GM12864 (cell line): ENCODE results near the gene CDH4.

Source experiments
- DNase-seq: peaks from one replicate; pipeline ENCODE4 v3.0.0-alpha.2; 2011; ENCODE audit warnings: low read depth
- H3K4me3 ChIP-seq: 2 replicates; pipeline ENCODE4 v1.5.1; 2011; ENCODE audit warnings: mild to moderate bottlenecking, low read depth, low read length, control low read depth
- TF ChIP-seq, protein P1 (sequence below): IDR thresholded peaks from 2 replicates; pipeline ENCODE4 v1.5.1; 2011; ENCODE audit warnings: low read depth, mild to moderate bottlenecking, moderate library complexity, low read length, control low read depth, inconsistent platforms; ENCODE audit errors: missing control alignments

CDH4 gene

DNA sequence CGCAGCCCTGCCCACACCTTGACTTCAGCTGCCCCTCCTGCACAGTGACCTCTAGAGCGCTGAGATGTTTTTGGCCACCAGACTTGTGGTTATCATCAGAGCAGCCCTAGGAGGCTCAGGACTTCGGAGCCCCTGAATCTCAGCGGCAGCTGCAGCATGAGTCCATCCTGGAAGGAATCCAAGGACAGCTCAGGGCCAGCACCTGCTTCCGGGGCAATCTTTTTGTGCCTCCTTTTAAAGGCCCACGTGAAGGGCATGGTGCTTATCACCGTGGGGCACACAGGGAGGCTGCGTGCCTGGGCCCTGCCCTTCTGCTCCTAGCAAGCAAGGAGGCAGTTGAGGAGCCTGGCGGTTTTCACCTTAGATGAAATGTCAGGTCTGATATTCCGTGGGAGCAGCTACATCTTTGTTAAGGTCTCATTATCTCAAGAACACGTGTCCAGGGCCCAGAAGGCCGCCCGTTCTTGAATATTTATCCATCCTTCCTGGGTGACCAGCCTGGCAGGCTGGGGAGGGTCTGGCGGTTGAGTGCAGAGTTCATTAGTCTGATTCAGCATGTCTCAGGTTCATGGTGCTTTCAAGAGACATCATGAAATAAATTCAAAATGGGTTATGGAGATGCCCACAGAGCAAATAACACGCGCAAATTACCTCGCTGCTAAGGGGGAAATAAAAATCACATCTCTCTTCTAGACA lies 421.2 kb downstream of the CDH4 start:
- DNase-seq: no peak

DNA sequence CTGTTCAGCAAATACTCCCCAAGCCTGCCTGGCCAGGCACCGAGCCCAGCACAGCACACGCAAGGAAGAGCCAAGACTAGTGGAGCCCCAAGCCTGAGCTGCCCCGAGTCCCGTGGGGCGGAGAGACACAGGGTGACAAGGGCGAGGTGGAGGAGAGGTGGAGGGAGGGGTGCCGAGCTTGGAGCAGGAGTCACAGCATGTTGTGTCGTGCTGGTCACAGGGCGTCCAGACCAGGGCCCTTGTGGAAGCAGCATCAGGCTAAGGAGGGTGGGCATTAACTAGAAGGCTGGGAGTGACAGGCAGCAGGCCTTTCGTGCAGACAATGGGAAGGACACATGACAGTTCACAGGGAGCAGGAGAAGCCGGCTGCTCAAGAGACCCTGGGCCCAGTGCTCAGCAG lies 422.1 kb downstream of the CDH4 start:
- DNase-seq: no peak
- H3K4me3 ChIP-seq: no peak overlapping the region
- TF ChIP-seq, protein P1, sequence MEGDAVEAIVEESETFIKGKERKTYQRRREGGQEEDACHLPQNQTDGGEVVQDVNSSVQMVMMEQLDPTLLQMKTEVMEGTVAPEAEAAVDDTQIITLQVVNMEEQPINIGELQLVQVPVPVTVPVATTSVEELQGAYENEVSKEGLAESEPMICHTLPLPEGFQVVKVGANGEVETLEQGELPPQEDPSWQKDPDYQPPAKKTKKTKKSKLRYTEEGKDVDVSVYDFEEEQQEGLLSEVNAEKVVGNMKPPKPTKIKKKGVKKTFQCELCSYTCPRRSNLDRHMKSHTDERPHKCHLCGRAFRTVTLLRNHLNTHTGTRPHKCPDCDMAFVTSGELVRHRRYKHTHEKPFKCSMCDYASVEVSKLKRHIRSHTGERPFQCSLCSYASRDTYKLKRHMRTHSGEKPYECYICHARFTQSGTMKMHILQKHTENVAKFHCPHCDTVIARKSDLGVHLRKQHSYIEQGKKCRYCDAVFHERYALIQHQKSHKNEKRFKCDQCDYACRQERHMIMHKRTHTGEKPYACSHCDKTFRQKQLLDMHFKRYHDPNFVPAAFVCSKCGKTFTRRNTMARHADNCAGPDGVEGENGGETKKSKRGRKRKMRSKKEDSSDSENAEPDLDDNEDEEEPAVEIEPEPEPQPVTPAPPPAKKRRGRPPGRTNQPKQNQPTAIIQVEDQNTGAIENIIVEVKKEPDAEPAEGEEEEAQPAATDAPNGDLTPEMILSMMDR: no peak

More for the DNA sequence above, 421.2 kb downstream of the CDH4 start:
- no peak overlapping the region for H3K4me3 ChIP-seq
- TF ChIP-seq, protein P1: no peak

DNA sequence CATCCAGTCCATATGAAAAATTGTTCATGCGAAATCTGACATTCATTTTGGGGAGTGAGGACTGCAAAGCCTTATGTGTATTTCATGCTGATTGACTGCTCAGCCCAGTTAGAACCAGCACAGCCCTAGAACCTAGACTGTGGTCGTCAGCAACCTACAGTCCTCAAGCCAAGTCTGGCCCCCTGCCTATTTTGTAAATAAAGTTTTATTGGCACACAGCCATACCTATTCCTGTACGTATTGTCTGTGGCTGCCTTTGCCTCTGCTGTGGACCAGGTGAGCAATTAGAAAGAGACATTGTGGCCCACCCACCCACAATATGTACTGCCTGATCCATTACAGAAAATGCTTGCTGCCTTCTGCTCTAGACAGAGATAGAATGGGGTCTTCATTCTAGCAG lies 422.6 kb downstream of the CDH4 start:
- no peak for DNase-seq
- no peak overlapping the region for H3K4me3 ChIP-seq
- TF ChIP-seq, protein P1: no peak

DNA sequence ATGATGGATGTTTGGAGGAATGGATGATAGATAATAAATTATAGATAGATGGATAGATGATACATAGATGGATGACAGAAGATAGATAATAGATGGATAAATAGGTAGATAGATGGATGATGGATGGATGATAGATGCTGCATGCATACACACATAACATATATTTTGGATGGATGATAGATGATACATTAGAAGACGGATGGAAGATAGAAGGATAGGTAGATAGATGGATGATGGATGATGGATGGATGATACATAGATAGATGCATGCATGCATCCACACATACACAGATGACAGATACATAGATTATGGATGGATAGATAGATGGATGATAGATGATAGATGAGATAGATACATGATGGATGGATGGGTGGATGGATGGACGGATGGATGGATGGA lies 425.9 kb downstream of the CDH4 start:
- H3K4me3 ChIP-seq: no peak overlapping the region
- no peak for DNase-seq
- TF ChIP-seq, protein P1: no peak

DNA sequence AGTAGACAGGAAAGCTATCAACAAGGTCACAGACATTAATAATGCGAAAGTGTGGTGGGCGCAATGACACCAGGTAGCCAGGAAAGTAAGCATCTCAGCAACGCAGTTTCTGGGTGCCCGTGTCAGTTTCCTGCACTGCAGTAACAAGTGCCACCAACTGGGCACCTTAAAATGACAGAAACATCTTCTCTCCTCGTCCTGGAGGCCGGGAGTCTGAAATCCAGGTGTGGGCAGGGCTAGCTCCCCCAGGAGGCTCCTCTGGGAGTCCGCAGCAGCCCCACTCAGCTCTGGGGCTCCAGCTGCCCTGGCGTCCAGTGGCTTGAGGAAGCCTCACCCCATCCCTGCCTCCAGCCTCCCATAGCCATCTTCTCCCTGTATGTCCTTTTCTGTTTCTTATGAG lies 426.4 kb downstream of the CDH4 start:
- H3K4me3 ChIP-seq: no peak overlapping the region
- DNase-seq: no peak
- TF ChIP-seq, protein P1: no peak

DNA sequence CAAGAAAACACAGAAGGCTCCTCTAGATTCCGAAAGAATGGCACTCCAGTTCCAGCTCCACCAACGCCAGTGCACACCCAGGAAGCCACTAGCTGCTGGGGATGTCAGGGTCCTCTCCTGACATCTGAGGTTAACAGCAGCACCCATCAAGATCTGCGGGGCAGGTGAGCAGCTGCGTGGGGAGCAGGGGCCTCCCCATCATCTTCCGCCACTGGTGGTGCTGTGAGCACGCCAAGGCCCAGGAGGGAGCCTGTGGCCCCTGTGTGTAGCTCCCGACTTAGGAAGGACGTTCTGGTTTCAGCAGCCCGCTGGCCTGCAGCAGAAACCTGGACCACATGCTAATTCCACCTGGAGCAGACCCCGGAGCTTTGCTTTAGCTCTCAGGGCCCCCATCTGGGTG lies 427.4 kb downstream of the CDH4 start:
- TF ChIP-seq, protein P1: no peak
- H3K4me3 ChIP-seq: no peak overlapping the region
- no peak for DNase-seq

DNA sequence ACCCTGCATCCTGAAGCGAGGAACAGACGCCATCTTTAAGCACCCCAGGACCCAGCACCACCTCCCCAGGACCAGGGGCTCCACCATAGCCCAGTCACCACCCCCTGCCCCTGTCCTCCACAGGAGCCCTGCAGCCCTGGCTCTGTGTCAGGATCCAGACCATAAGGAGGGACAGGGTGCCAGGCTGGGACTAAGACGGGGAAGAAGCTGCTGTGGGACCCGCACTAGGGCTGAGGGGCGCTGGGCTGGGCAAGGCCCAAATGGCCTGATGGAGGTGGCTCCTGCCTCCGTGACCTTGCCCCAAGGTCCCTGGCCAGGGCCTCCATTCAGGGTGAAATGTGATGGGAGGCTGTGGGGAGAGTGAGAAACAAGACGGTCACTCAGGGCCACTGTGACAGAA lies 428.0 kb downstream of the CDH4 start:
- no peak for DNase-seq
- H3K4me3 ChIP-seq: no peak overlapping the region
- TF ChIP-seq, protein P1: no peak
